Endothelial cell (in vitro differentiated cells): ENCODE measurements around the gene SPPL2A. TPM values are rescaled to one million over a fixed set of nuclear protein-coding genes. Genes with fewer than 3 reads are reported as not detected.

Source experiments
- DNase-seq: peaks from one replicate; pipeline ENCODE4 v3.0.0; 2021; ENCODE audit warnings: low spot score
- H3K27ac Mint-ChIP-seq: one replicate; pipeline ENCODE4 v1.8.0; 2021; ENCODE audit warnings: mixed read lengths, inconsistent platforms; ENCODE audit not compliant: unreplicated experiment
- H3K27me3 Mint-ChIP-seq: one replicate; pipeline ENCODE4 v1.8.0; 2021; ENCODE audit warnings: mild to moderate bottlenecking, moderate library complexity, mixed read lengths, inconsistent platforms; ENCODE audit not compliant: unreplicated experiment
- H3K36me3 Mint-ChIP-seq: one replicate; pipeline ENCODE4 v1.8.0; 2021; ENCODE audit warnings: mild to moderate bottlenecking, low read depth, mixed read lengths, inconsistent platforms; ENCODE audit not compliant: unreplicated experiment
- H3K4me1 Mint-ChIP-seq: one replicate; pipeline ENCODE4 v1.8.0; 2021; ENCODE audit warnings: mild to moderate bottlenecking, mixed read lengths, inconsistent platforms; ENCODE audit not compliant: unreplicated experiment
- H3K4me3 Mint-ChIP-seq: one replicate; pipeline ENCODE4 v1.8.0; 2021; ENCODE audit warnings: mild to moderate bottlenecking, mixed read lengths, inconsistent platforms; ENCODE audit not compliant: unreplicated experiment
- H3K9me3 Mint-ChIP-seq: one replicate; pipeline ENCODE4 v1.8.0; 2021; ENCODE audit warnings: mixed read lengths, inconsistent platforms; ENCODE audit not compliant: unreplicated experiment
- total RNA-seq: library from RNA; stranded (reverse); fragmentation: NEBNext Ultra II Directional; extraction: Animal tissue kit (Norgen Biotek cat#: 25700); gene quantifications from one replicate; pipeline ENCODE4 v1.2.1, GENCODE V29; 2021; ENCODE audit not compliant: unreplicated experiment
- TF ChIP-seq, protein P1 (sequence below): fragments of 200-600 bp; sonication (generic); IDR thresholded peaks from one replicate; pipeline ENCODE4 v1.5.0; 2021; ENCODE audit warnings: antibody characterized with exemption; ENCODE audit not compliant: unreplicated experiment

SPPL2A gene
- total RNA-seq, 1 donor from 2014 or later = 62.2 TPM

DNA sequence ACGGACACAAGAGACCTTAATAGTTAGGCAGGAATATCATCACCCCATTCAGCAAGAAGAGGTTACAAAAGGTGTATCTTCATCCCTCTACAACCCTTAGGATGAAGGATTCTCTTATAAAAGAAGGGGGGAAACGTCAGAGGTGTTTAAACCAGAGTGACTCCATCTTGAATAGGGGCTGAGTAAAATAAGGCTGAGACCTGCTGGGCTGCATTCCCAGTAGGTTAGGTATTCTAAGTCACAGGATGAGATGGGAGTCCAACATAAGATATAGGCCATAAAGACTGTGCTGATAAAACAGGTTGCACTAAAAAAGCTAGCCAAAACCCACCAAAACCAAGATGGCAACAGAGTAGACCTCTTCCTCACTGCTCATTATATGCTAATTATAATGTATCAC, 95.4 kb downstream of the SPPL2A start:
- TF ChIP-seq, protein P1, sequence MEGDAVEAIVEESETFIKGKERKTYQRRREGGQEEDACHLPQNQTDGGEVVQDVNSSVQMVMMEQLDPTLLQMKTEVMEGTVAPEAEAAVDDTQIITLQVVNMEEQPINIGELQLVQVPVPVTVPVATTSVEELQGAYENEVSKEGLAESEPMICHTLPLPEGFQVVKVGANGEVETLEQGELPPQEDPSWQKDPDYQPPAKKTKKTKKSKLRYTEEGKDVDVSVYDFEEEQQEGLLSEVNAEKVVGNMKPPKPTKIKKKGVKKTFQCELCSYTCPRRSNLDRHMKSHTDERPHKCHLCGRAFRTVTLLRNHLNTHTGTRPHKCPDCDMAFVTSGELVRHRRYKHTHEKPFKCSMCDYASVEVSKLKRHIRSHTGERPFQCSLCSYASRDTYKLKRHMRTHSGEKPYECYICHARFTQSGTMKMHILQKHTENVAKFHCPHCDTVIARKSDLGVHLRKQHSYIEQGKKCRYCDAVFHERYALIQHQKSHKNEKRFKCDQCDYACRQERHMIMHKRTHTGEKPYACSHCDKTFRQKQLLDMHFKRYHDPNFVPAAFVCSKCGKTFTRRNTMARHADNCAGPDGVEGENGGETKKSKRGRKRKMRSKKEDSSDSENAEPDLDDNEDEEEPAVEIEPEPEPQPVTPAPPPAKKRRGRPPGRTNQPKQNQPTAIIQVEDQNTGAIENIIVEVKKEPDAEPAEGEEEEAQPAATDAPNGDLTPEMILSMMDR = no peak
- no peak for DNase-seq
- no peaks in the 10 kb centered on the region for H3K27me3 Mint-ChIP-seq
- peaks cover 16% of the 10 kb centered on the region for H3K36me3 Mint-ChIP-seq
- H3K4me1 Mint-ChIP-seq = no peaks in the 10 kb centered on the region
- no peak overlapping the region for H3K4me3 Mint-ChIP-seq
- H3K27ac Mint-ChIP-seq = no peak overlapping the region
- no peaks in the 10 kb centered on the region for H3K9me3 Mint-ChIP-seq

DNA sequence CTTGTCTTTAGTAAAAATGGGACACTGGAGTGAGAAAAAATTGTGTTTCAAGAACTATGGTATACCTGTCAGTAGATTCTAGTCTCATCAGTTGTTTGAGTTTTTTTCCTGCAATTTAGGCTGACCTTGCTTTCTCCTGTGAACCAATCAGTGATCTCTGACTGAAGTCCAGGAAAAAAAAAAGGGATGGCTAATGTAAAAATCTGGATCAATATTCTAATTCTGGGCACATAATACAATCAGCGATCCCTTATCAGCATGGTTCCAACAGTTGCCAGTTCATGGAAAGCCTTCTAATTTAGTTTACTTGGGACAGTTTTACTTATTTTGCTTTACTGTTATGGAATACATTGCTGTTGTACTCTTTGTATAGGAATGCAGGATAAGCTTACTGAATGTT, 95.9 kb downstream of the SPPL2A start:
- Mint-ChIP-seq H3K36me3 (peaks cover 16% of the 10 kb centered on the region), H3K27me3 (no peaks in the 10 kb centered on the region), H3K27ac (no peak overlapping the region), H3K4me3 (no peak overlapping the region), H3K4me1 (no peaks in the 10 kb centered on the region), H3K9me3 (no peaks in the 10 kb centered on the region)
- TF ChIP-seq, protein P1 = no peak
- DNase-seq = no peak

DNA sequence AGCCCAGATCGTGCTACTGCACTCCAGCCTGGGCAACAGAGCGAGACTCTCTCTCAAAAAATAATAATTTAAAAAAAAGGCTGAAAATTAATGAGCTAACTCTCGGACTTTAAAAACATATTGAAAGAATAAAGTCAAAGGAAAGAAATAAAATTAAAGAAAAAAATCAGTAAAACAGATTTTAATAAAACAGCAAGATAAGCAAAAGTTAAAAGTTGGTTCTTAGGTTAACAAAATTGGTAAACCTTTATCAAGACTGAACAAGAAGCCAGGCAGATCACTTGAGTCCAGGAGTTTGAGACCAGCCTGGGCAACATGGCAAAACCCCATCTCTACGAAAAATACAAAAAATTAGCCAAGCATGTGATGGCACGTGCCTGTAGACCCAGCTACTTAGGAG, 99.6 kb downstream of the SPPL2A start:
- Mint-ChIP-seq H3K27me3 (no peaks in the 10 kb centered on the region), H3K36me3 (peaks cover 20% of the 10 kb centered on the region), H3K27ac (no peak overlapping the region), H3K4me3 (no peak overlapping the region), H3K4me1 (no peaks in the 10 kb centered on the region), H3K9me3 (no peaks in the 10 kb centered on the region)
- DNase-seq = no peak
- TF ChIP-seq, protein P1 = no peak

DNA sequence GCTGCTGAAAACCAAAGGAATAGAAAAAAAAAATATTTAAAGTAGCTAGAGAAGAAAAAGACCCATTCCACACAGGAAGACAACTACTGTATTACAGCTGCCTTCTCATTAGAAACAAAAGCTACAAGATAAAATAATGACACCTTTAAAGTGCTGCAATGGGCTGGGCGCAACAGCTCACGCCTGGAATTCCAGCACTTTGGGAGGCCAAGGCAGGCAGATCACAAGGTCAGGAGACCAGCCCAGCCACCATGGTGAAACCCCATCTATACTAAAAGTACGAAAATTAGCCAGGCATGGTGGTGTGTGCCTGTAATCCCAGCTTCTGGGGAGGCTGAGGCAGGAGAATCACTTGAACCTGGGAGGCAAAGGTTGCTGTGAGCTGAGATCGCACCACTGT, 110.0 kb downstream of the SPPL2A start:
- Mint-ChIP-seq H3K4me1 (no peaks in the 10 kb centered on the region), H3K9me3 (no peaks in the 10 kb centered on the region), H3K27ac (no peak overlapping the region), H3K36me3 (peaks cover 9% of the 10 kb centered on the region), H3K4me3 (no peak overlapping the region), H3K27me3 (peaks cover 1% of the 10 kb centered on the region)
- TF ChIP-seq, protein P1 = no peak
- no peak for DNase-seq

DNA sequence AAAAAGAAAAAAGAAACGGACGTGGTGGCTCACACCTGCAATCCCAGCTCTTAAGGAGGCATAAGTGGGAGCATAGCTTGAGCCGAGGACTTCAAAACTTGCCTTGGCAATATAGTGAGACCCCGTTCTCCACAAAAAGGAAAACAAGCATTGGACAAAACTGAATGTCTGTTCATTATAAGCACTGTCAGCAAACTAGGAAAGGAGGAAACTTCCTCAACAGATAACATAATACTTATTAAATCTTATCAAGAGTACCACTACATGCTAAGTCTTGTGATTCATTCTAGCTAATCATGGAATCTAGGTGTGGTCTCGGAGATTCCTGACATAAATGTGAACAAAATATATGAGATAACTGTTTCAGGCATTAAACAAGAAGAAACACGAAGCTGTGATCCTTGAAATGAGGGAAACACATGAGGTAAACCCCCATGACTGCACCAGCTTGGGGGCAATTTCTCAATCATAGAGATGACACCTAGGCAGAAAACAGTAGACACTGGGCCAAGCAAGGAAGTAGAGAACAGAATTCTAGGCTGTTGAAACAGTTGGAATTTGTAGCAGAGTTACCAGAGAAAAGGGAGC, 112.3 kb downstream of the SPPL2A start:
- Mint-ChIP-seq H3K27ac (no peak overlapping the region), H3K4me3 (no peak overlapping the region), H3K9me3 (no peaks in the 10 kb centered on the region), H3K27me3 (peaks cover 1% of the 10 kb centered on the region), H3K4me1 (no peaks in the 10 kb centered on the region), H3K36me3 (peaks cover 11% of the 10 kb centered on the region)
- no peak for DNase-seq
- TF ChIP-seq, protein P1 = no peak
